ENCODE results near the gene ZGLP1. TPM values are rescaled to one million over a fixed set of nuclear protein-coding genes. Genes with fewer than 3 reads are reported as not detected.
"Not testable (repeated sequence)": the region's sequence is repeated elsewhere in the genome, so short reads cannot be mapped to it uniquely, and the experiment has no call there.

Gene ZGLP1
- total and polyA plus RNA-seq, 2 experiments from 2014 or later = 4.1 to 12.2 TPM

DNA sequence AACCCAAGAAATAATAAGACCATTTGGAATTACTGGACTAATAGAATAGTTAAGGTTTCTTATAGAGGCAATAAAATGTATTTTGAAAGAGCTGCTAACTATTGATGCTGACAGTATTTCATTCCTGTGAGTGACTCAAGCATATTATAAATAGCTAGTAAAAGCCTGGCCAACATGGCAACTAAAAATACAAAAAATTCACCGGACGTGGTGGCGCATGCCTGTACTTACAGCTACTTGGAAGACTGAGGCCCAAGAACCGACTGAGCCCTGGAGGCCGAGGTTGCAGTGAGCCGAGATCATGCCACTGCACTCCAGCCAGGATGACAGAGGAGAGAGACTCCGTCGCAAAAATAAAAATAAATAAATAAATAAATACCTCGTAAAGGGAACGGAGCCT lies 35.2 kb upstream of the ZGLP1 start:
- Histone ChIP-seq H3K4me3 (no peak overlapping the region), H3K36me3 (no peaks in the 10 kb centered on the region), H3K4me1 (ENCODE audit: low read depth) (no peaks in the 10 kb centered on the region), H3K27me3 (no peaks in the 10 kb centered on the region), H3K27ac (no peak overlapping the region), H3K9me3 (ENCODE audit: low read depth) (no peaks in the 10 kb centered on the region)
- TF ChIP-seq, protein P1, sequence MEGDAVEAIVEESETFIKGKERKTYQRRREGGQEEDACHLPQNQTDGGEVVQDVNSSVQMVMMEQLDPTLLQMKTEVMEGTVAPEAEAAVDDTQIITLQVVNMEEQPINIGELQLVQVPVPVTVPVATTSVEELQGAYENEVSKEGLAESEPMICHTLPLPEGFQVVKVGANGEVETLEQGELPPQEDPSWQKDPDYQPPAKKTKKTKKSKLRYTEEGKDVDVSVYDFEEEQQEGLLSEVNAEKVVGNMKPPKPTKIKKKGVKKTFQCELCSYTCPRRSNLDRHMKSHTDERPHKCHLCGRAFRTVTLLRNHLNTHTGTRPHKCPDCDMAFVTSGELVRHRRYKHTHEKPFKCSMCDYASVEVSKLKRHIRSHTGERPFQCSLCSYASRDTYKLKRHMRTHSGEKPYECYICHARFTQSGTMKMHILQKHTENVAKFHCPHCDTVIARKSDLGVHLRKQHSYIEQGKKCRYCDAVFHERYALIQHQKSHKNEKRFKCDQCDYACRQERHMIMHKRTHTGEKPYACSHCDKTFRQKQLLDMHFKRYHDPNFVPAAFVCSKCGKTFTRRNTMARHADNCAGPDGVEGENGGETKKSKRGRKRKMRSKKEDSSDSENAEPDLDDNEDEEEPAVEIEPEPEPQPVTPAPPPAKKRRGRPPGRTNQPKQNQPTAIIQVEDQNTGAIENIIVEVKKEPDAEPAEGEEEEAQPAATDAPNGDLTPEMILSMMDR (IDR thresholded peaks at IDR 0.05; ENCODE audit: low read depth, low read length) = no peak
- no peak for DNase-seq (ENCODE audit: low read depth in 1 of 2, low spot score in 1 of 2)

DNA sequence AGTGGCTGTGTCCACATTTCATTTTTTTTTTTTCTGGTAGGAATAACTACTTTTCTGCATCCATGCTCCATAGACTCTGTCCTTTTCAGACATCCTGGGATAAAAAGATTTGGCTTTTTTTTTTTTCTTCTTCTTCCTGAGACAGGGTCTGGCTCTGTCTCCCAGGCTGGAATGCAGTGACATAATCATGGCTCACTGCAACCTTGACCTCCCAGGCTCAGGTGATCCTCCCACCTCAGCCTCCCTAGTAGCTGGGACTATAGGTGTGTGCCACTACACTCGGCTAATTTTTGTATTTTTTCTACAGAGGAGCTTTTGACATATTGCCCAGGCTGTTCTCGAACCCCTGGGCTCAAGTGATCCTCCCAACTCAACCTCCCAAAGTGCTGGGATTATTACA lies 33.9 kb upstream of the ZGLP1 start:
- Histone ChIP-seq H3K4me3 (no peak overlapping the region), H3K9me3 (ENCODE audit: low read depth) (no peaks in the 10 kb centered on the region), H3K36me3 (no peaks in the 10 kb centered on the region), H3K27me3 (no peaks in the 10 kb centered on the region), H3K4me1 (ENCODE audit: low read depth) (no peaks in the 10 kb centered on the region), H3K27ac (no peak overlapping the region)
- TF ChIP-seq, protein P1 (IDR thresholded peaks at IDR 0.05; ENCODE audit: low read depth, low read length) = no peak
- no peak for DNase-seq (ENCODE audit: low read depth in 1 of 2, low spot score in 1 of 2)

DNA sequence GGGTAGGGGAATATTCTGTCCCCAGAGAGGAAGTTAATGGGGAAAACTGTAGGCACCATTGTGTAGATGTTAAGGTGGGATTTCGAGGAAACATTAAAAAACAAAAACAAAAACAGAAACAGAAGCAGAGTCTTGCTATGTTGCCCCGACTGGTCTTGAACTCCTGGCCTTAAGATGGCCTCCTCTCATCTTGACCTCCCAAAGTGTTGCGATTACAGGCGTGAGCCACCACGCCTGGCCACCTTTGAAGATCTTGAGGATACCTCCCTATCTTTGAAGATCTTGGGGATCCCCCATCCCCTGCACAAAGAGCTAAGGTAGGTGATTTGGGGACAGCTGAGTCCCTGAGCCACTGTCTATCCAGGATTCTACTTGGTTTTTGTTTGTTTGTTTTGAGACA lies 30.4 kb upstream of the ZGLP1 start:
- DNase-seq (ENCODE audit: low read depth in 1 of 2, low spot score in 1 of 2) = no peak
- H3K4me3 ChIP-seq = no peak overlapping the region
- H3K9me3 ChIP-seq (ENCODE audit: low read depth) = no peaks in the 10 kb centered on the region
- TF ChIP-seq, protein P1 (IDR thresholded peaks at IDR 0.05; ENCODE audit: low read depth, low read length) = no peak
- H3K27me3 ChIP-seq = no peaks in the 10 kb centered on the region
- no peaks in the 10 kb centered on the region for H3K36me3 ChIP-seq
- peaks cover 4% of the 10 kb centered on the region for H3K4me1 ChIP-seq (ENCODE audit: low read depth)
- no peak overlapping the region for H3K27ac ChIP-seq

DNA sequence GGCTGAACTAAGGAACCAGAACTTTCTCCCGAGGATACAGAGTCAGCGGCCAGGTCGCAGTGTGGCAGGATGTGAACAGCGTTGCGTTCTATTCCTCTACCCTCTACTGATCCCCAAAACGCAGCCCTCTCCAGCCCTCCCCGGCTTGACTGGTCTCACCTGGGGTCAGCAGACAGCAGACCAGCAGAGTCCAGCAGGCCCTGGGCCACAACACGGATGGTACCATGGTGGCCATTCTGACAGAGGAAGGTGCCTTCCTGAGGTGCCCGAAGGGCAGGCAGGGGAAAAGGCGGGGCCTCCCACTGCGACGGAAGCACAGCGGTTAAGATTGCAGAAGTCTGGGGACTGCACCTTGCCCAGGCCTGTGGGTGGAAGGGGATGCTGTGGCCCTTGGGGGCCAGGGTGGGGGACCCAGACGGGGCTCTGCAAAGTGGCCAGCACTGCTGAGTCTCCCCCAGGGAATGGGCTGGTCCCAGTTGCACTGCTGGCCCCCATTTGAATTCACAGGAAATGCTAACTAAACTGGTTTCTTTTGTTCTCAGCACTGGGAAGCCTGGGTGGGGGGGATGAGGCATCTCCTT lies 29.9 kb upstream of the ZGLP1 start, which contains the start of gene ICAM3:
ICAM3 (minus strand) TSS at position 245 of the 581 bp plus-strand sequence; CDS start at position 235, 10 bp downstream.
- no peaks in the 10 kb centered on the region for H3K9me3 ChIP-seq (ENCODE audit: low read depth)
- no peak within 1 kb of the TSS for H3K27ac ChIP-seq
- no peaks in the 10 kb centered on the region for H3K36me3 ChIP-seq
- H3K4me3 ChIP-seq = no peak within 1 kb of the TSS
- peaks cover 4% of the 10 kb centered on the region for H3K4me1 ChIP-seq (ENCODE audit: low read depth)
- H3K27me3 ChIP-seq = no peaks in the 10 kb centered on the region
- TF ChIP-seq, protein P1 (IDR thresholded peaks at IDR 0.05; ENCODE audit: low read depth, low read length) = no peak
- DNase-seq (ENCODE audit: low read depth in 1 of 2, low spot score in 1 of 2) = no peak

DNA sequence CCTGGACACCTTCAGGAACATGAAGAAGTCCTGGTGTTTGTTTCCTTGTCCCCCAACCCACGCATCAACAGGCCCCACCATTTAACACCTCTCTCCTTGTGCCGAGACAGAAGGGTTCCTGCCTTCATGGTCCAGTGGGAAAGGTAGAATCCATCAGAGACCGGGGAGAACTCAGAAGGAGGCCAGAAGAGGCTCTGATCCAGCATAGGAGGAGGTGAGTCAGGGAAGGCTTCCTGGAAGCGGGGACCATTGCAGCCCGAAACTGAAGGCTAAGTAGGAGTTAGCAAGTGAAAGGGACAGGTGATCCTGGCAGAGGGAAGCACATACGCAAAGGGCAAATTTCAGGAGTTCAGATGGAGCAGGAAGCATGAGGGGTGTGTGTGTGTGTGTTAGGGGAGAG lies 29.3 kb upstream of the ZGLP1 start:
- TF ChIP-seq, protein P1 (IDR thresholded peaks at IDR 0.05; ENCODE audit: low read depth, low read length) = no peak
- no peak for DNase-seq (ENCODE audit: low read depth in 1 of 2, low spot score in 1 of 2)
- H3K27me3 ChIP-seq = no peaks in the 10 kb centered on the region
- H3K4me3 ChIP-seq = no peak overlapping the region
- no peak overlapping the region for H3K27ac ChIP-seq
- H3K4me1 ChIP-seq (ENCODE audit: low read depth) = peaks cover 4% of the 10 kb centered on the region
- H3K36me3 ChIP-seq = no peaks in the 10 kb centered on the region
- no peaks in the 10 kb centered on the region for H3K9me3 ChIP-seq (ENCODE audit: low read depth)

DNA sequence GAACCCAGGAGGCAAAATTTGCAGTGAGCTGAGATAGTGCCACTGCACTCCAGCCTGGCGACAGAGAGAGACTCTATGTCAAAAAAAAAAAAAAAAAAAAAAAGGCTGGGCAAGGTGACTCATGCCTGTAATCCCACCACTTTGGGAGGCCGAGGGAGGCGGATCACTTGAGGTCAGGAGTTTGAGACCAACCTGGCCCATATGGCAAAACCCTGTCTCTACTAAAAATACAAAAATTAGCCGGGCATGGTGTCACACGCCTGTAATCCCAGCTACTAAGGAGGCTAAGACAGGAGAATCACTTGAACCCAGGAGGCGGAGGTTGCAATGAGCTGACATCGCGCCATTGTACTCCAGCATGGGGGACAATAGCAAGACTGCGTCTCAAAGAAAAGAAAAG lies 27.1 kb upstream of the ZGLP1 start:
- not testable (repeated sequence) for H3K36me3 ChIP-seq; H3K27ac ChIP-seq; H3K4me1 ChIP-seq (ENCODE audit: low read depth); H3K9me3 ChIP-seq (ENCODE audit: low read depth); H3K27me3 ChIP-seq; H3K4me3 ChIP-seq; DNase-seq (ENCODE audit: low read depth in 1 of 2, low spot score in 1 of 2)
